ENCODE data around the gene HNRNPH1. TPM values are rescaled to one million over a fixed set of nuclear protein-coding genes. Genes with fewer than 3 reads are reported as not detected.

HNRNPH1 gene
- polyA plus RNA-seq, 1 donor: 607 TPM

GRCh38 chr5:179605026-179605833 is 18.2 kb downstream of the HNRNPH1 start:
- no peak for DNase-seq

- DNase-seq: no peak
Observed at GRCh38 chr5:179603308-179603707, 20.2 kb downstream of the HNRNPH1 start.

- DNase-seq: no peak
Observed at GRCh38 chr5:179601871-179602625, 21.4 kb downstream of the HNRNPH1 start.

- no peak for DNase-seq
Observed at GRCh38 chr5:179599973-179600372, 23.5 kb downstream of the HNRNPH1 start.

GRCh38 chr5:179599566-179599965 is 23.9 kb downstream of the HNRNPH1 start:
- DNase-seq: no peak

- no peak for DNase-seq
Observed at GRCh38 chr5:179599100-179599499, 24.4 kb downstream of the HNRNPH1 start.

GRCh38 chr5:179596421-179596820 is 27.1 kb downstream of the HNRNPH1 start:
- no peak for DNase-seq

GRCh38 chr5:179595916-179596315 is 27.6 kb downstream of the HNRNPH1 start:
- no peak for DNase-seq

GRCh38 chr5:179588166-179588565 is 35.3 kb downstream of the HNRNPH1 start:
- no peak for DNase-seq

- no peak for DNase-seq
Observed at GRCh38 chr5:179585941-179586401, 37.5 kb downstream of the HNRNPH1 start.

GRCh38 chr5:179577286-179577960 is 46.0 kb downstream of the HNRNPH1 start:
- no peak for DNase-seq

GRCh38 chr5:179572386-179572785 is 51.1 kb downstream of the HNRNPH1 start:
- DNase-seq: no peak

- no peak for DNase-seq
Observed at GRCh38 chr5:179568721-179569120, 54.8 kb downstream of the HNRNPH1 start.

GRCh38 chr5:179564526-179564925 is 58.9 kb downstream of the HNRNPH1 start:
- no peak for DNase-seq

Other genes with a start within 250 kb of the HNRNPH1 start
- 40.6 TPM for gene RUFY1, start 73.1 kb downstream of the HNRNPH1 start, polyA plus RNA-seq (ENCODE audit: insufficient read length)
- gene CBY3, start 57.4 kb upstream of the HNRNPH1 start, polyA plus RNA-seq (ENCODE audit: insufficient read length): 0.61 TPM
- 212 TPM for gene CANX, start 75.3 kb upstream of the HNRNPH1 start, polyA plus RNA-seq (ENCODE audit: insufficient read length)
- gene MAML1, start 109.2 kb upstream of the HNRNPH1 start, polyA plus RNA-seq (ENCODE audit: insufficient read length): 26.7 TPM
- 2.8 TPM for gene LTC4S, start 170.3 kb upstream of the HNRNPH1 start, polyA plus RNA-seq (ENCODE audit: insufficient read length)
- 69.3 TPM for gene MGAT4B, start 183.2 kb upstream of the HNRNPH1 start, polyA plus RNA-seq (ENCODE audit: insufficient read length)
- 74.0 TPM for gene SQSTM1, start 197.2 kb upstream of the HNRNPH1 start, polyA plus RNA-seq (ENCODE audit: insufficient read length)
- 15.4 TPM for gene MRNIP, start 235.1 kb upstream of the HNRNPH1 start, polyA plus RNA-seq (ENCODE audit: insufficient read length)

Measured in hindlimb muscle (tissue), 1 donor.